Endothelial cell of umbilical vein (primary cell): ENCODE measurements around the gene PRKAR1B. TPM values are rescaled to one million over a fixed set of nuclear protein-coding genes. Genes with fewer than 3 reads are reported as not detected.

Source experiments
- BruUV-seq: library from RNA; stranded (reverse); fragments of 400-500 nt; replicated peaks from 2 replicates; lab custom pipeline; 2021; lab: Mats Ljungman, UMichigan
- CTCF ChIA-PET: fragments of 300-600, 350-600 bp; sonication (Branson Sonifier 250); formaldehyde crosslinking; loops from one replicate; lab custom pipeline; 2021; ENCODE audit warnings: antibody characterized with exemption, inconsistent platforms; lab: Charles Lee
- POLR2A ChIA-PET: fragments of 300-600, 350-600 bp; sonication (Branson Sonifier 250); formaldehyde crosslinking; loops from one replicate; lab custom pipeline; 2021; ENCODE audit warnings: antibody characterized with exemption, inconsistent platforms; lab: Charles Lee
- DNase-seq: peaks from one replicate; pipeline ENCODE4 v3.0.0-alpha.2; 2011; ENCODE audit warnings: low read depth, low spot score
- FAIRE-seq: peaks from 2 replicates; lab custom pipeline; 2011; peaks lifted over from hg19 to GRCh38; lab: Jason Lieb, UNC
- H2AFZ ChIP-seq: 2 replicates; pipeline ENCODE4 v1.6.0; 2012; ENCODE audit warnings: low read depth, low read length, control low read depth, inconsistent platforms
- H3K27ac ChIP-seq: 2 replicates; pipeline ENCODE4 v1.5.1; 2011; ENCODE audit warnings: low read depth, mild to moderate bottlenecking, control low read depth, low read length, moderate library complexity; ENCODE audit not compliant: insufficient read depth
- H3K27me3 ChIP-seq, 2 experiments: 2 replicates each; pipeline versions ENCODE4 v1.6.0 to v1.6.1; 2011; ENCODE audit warnings: low read length in 2 of 2, mixed read lengths in 1 of 2; ENCODE audit not compliant: control insufficient read depth in 2 of 2, insufficient read depth in 2 of 2
- H3K36me3 ChIP-seq, 2 experiments: 2 replicates in 1 of 2; 3 replicates in 1 of 2; pipeline ENCODE4 v1.5.1; 2011; ENCODE audit warnings: low read length in 2 of 2, mild to moderate bottlenecking in 1 of 2, moderate library complexity in 1 of 2; ENCODE audit not compliant: control insufficient read depth in 2 of 2, insufficient read depth in 2 of 2; ENCODE audit errors: extremely low read depth in 1 of 2
- H3K4me1 ChIP-seq: 3 replicates; pipeline ENCODE4 v1.5.1; 2011; ENCODE audit warnings: mild to moderate bottlenecking, low read length; ENCODE audit not compliant: control insufficient read depth, insufficient read depth; ENCODE audit errors: extremely low read depth
- H3K4me2 ChIP-seq: 2 replicates; pipeline ENCODE4 v1.6.1; 2011; ENCODE audit warnings: low read length, control low read depth, mixed read lengths; ENCODE audit not compliant: insufficient read depth
- H3K4me3 ChIP-seq, 3 experiments: fragments of 200-600 bp in 1 of 3; sonication (generic), shearing (Covaris generic) in 1 of 3; replicated peaks in 1 of 3; 2 replicates each; pipeline ENCODE4 v1.5.1; 2011 to 2016; ENCODE audit warnings: control low read depth in 3 of 3, low read length in 3 of 3, mild to moderate bottlenecking in 2 of 3, inconsistent platforms in 1 of 3, low read depth in 1 of 3, moderate library complexity in 1 of 3; ENCODE audit not compliant: insufficient read depth in 1 of 3
- H3K79me2 ChIP-seq: 2 replicates; pipeline ENCODE4 v1.6.0; 2012; ENCODE audit warnings: low read length, inconsistent platforms; ENCODE audit not compliant: control insufficient read depth, insufficient read depth
- H3K9ac ChIP-seq: replicated peaks from 2 replicates; pipeline ENCODE3; 2011; ENCODE audit warnings: low read length, control low read depth; ENCODE audit not compliant: insufficient read depth; ENCODE audit errors: extremely low read depth
- H3K9me1 ChIP-seq: replicated peaks from 3 replicates; pipeline ENCODE4 v1.6.0; 2011; ENCODE audit warnings: mild to moderate bottlenecking, low read length; ENCODE audit not compliant: control insufficient read depth, insufficient read depth; ENCODE audit errors: extremely low read depth
- H3K9me3 ChIP-seq: replicated peaks from 2 replicates; pipeline ENCODE4 v1.5.1; 2012; ENCODE audit warnings: low read length, inconsistent platforms; ENCODE audit not compliant: control insufficient read depth, insufficient read depth
- H4K20me1 ChIP-seq: replicated peaks from 2 replicates; pipeline ENCODE3; 2011; ENCODE audit warnings: mild to moderate bottlenecking, low read length; ENCODE audit not compliant: control insufficient read depth, insufficient read depth; ENCODE audit errors: extremely low read depth
- CTCF ChIP-seq, 2 donors: IDR thresholded peaks; 1 replicate in 1 of 2; 2 replicates in 1 of 2; pipeline ENCODE4 v1.5.1; 2011; ENCODE audit warnings: low read length in 2 of 2, mild to moderate bottlenecking in 2 of 2, moderate library complexity in 2 of 2, control low read depth in 1 of 2, inconsistent platforms in 1 of 2, low read depth in 1 of 2; ENCODE audit not compliant: insufficient read depth in 1 of 2; ENCODE audit errors: extremely low read depth in 1 of 2
- EZH2 ChIP-seq: IDR thresholded peaks from 2 replicates; pipeline ENCODE4 v1.6.1; 2012; ENCODE audit warnings: borderline replicate concordance, low read depth, mild to moderate bottlenecking, moderate library complexity, low read length, inconsistent platforms; ENCODE audit not compliant: severe bottlenecking
- FOS ChIP-seq: IDR thresholded peaks from 2 replicates; pipeline ENCODE4 v1.6.1; 2011; ENCODE audit warnings: mild to moderate bottlenecking, low read length, moderate library complexity, borderline replicate concordance; ENCODE audit not compliant: insufficient read depth
- GATA2 ChIP-seq: IDR thresholded peaks from 2 replicates; pipeline ENCODE4 v1.7.0; 2011; ENCODE audit warnings: low read depth, mild to moderate bottlenecking, moderate library complexity, mixed read lengths, low read length; ENCODE audit not compliant: insufficient read length, insufficient read depth
- JUN ChIP-seq: IDR thresholded peaks from 2 replicates; pipeline ENCODE4 v1.6.1; 2011; ENCODE audit warnings: borderline replicate concordance, low read depth; ENCODE audit not compliant: insufficient read length, insufficient read depth
- MYC ChIP-seq: IDR thresholded peaks from one replicate; pipeline ENCODE4 v1.6.1; 2011; ENCODE audit warnings: mild to moderate bottlenecking, low read depth, low read length
- POLR2A ChIP-seq: IDR thresholded peaks from 2 replicates; pipeline ENCODE4 v1.6.1; 2012; ENCODE audit warnings: low read depth, mild to moderate bottlenecking, control low read depth, low read length
- POLR2AphosphoS5 ChIP-seq: IDR thresholded peaks from 2 replicates; pipeline ENCODE4 v1.6.1; 2012; ENCODE audit warnings: low read depth, mild to moderate bottlenecking, control low read depth, low read length, moderate library complexity; ENCODE audit not compliant: insufficient read depth
- dilution Hi-C: fragments of 300-500 bp; cut with MboI; formaldehyde crosslinking; loops from one replicate; pipeline ENCODE4 v1.15.0; 2019; ENCODE audit warnings: low sequenced_read_pairs; ENCODE audit not compliant: extremely low pct_ligation_motif_present
- intact Hi-C: fragments of 100-400 bp; cut with micrococcal nuclease; formaldehyde crosslinking; loops from one replicate; pipeline ENCODE4 v1.10.0; 2022
- polyA plus RNA-seq, 4 experiments: library from polyadenylated mRNA; depleted of rRNA in 3 of 4; stranded (reverse) in 3 of 4; unstranded in 1 of 4; fragments of >200 nt; gene quantifications; 2 replicates each; pipeline versions ENCODE4 v1.2.1 to v1.2.3, GENCODE V29; 2011 to 2012; ENCODE audit warnings: missing spikeins in 1 of 4
- total RNA-seq: library from RNA; stranded (reverse); gene quantifications from 2 replicates; pipeline ENCODE4 v1.2.3, GENCODE V29; 2021
- TF ChIP-seq, protein P1 (sequence below): IDR thresholded peaks from 2 replicates; pipeline ENCODE4 v1.6.1; 2011; ENCODE audit not compliant: insufficient read depth, insufficient read length

Gene PRKAR1B
- total and polyA plus RNA-seq, 2 donors (not counting 3 experiments of a cell fraction or from before 2014, with no cell fraction given), result 15.4 to 29.2 TPM

GRCh38 chr7:504221-505111 is 222.6 kb downstream of the PRKAR1B start:
- FAIRE-seq (no peak), DNase-seq (no peak)
- TF ChIP-seq CTCF (IDR thresholded peaks at IDR 0.05; ENCODE audit: extremely low read depth in 1 of 2, insufficient read depth in 1 of 2, low read depth in 1 of 2, low read length in 2 of 2) (no peak), POLR2AphosphoS5 (no peak), EZH2 (no peak), POLR2A (no peak), MYC (no peak), JUN (no peak), FOS (no peak), GATA2 (no peak)
- TF ChIP-seq, protein P1, sequence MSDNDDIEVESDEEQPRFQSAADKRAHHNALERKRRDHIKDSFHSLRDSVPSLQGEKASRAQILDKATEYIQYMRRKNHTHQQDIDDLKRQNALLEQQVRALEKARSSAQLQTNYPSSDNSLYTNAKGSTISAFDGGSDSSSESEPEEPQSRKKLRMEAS, result no peak
- Histone ChIP-seq H3K4me1 (no peaks in the 10 kb centered on the region), H3K9ac (no peak overlapping the region), H2AFZ (no peak overlapping the region), H3K27me3 (no peaks in the 10 kb centered on the region), H3K79me2 (peaks cover 23% of the 10 kb centered on the region), H4K20me1 (no peaks in the 10 kb centered on the region), H3K36me3 (peaks cover 7 to 23% of the 10 kb centered on the region in 2 experiments), H3K9me1 (no peaks in the 10 kb centered on the region), H3K9me3 (no peaks in the 10 kb centered on the region), H3K4me3 (no peak overlapping the region), H3K27ac (no peak overlapping the region), H3K4me2 (no peak overlapping the region)
- CTCF ChIA-PET, result no interaction called here
- dilution Hi-C loops, result no loop called here
- POLR2A ChIA-PET, result no interaction called here
- no TSS peak for BruUV-seq
- intact Hi-C loops, result loop anchor here (5.0 kb wide), 1 partner anchor 67 kb away; no protein-coding TSS in a partner anchor
